Spinal cord (tissue), 10 donors: ENCODE results near the gene DIP2C. TPM values are rescaled to one million over a fixed set of nuclear protein-coding genes. Genes with fewer than 3 reads are reported as not detected.
"Not testable (repeated sequence)": the region's sequence is repeated elsewhere in the genome, so short reads cannot be mapped to it uniquely, and the experiment has no call there.

ENCODE experiments used
- DNase-seq, 6 donors: peaks; one replicate each; pipeline versions ENCODE4 v3.0.0 to v3.0.0-alpha.2; 2013 to 2015; ENCODE audit warnings: low spot score in 6 of 6, low read depth in 4 of 6
- H3K27ac ChIP-seq: one replicate; pipeline ENCODE4 v1.5.1; 2013; ENCODE audit warnings: low read depth, low read length, control low read depth
- H3K27me3 ChIP-seq: one replicate; pipeline ENCODE4 v1.6.1; 2013; ENCODE audit warnings: low read length; ENCODE audit not compliant: control insufficient read depth, insufficient read depth
- H3K36me3 ChIP-seq: one replicate; pipeline ENCODE4 v1.6.1; 2013; ENCODE audit warnings: low read length; ENCODE audit not compliant: control insufficient read depth, insufficient read depth
- H3K4me1 ChIP-seq: one replicate; pipeline ENCODE4 v1.6.1; 2013; ENCODE audit warnings: low read length; ENCODE audit not compliant: control insufficient read depth, insufficient read depth
- H3K4me3 ChIP-seq: one replicate; pipeline ENCODE4 v1.5.1; 2013; ENCODE audit warnings: low read depth, low read length, control low read depth
- H3K9me3 ChIP-seq: one replicate; pipeline ENCODE4 v1.6.1; 2013; ENCODE audit warnings: low read length; ENCODE audit not compliant: control insufficient read depth, insufficient read depth
- WGBS: methylation state at CpG from one replicate; pipeline ENCODE4 v1.1.5; 2013; ENCODE audit warnings: missing lambda C conversion rate; ENCODE audit not compliant: insufficient coverage; 5-methylcytosine and 5-hydroxymethylcytosine counted together
- polyA plus RNA-seq, 2 donors: library from polyadenylated mRNA; unstranded; fragments of 120-200 nt; gene quantifications; one replicate each; pipeline ENCODE4 v1.2.1, GENCODE V29; 2013; ENCODE audit not compliant: insufficient read length in 2 of 2
- total RNA-seq, 2 donors: library from RNA; depleted of rRNA in 1 of 2; stranded (reverse); fragments of 120-200 nt in 1 of 2; fragments of >200 nt in 1 of 2; gene quantifications; one replicate each; pipeline versions ENCODE4 v1.2.3 to v1.2.4, GENCODE V29; 2013 to 2014
- donor health status: healthy.

The DIP2C gene
- total and polyA plus RNA-seq, 4 donors: 15.4 to 36.3 (median 29.3) TPM

DNA sequence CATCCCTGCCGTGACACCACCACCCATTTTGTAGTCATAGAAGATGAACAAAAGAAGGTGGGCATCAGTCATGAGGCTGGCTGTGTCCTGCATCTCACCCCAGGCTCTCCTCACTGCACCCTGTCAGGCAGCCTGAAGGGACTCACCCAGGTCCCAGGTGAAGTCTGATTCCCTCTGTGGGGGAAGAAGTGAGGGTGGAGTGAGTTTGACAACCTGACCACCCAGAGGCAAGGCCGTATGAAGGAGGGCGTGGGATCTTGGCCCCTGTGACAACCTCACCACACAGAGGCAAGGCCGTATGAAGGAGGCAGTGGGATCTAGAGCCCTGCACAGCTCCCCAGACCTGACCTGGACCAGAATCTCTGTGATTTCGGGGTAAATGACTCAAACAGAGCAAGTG, 152.5 kb downstream of the DIP2C start:
- Histone ChIP-seq H3K4me1 (peaks cover 6% of the 10 kb centered on the region), H3K4me3 (no peak overlapping the region), H3K27me3 (no peaks in the 10 kb centered on the region), H3K27ac (no peak overlapping the region), H3K36me3 (peaks cover 6% of the 10 kb centered on the region), H3K9me3 (no peaks in the 10 kb centered on the region)
- DNase-seq: no peak
- 87% methylated on average over 2 of the region's 5 CpGs for WGBS

DNA sequence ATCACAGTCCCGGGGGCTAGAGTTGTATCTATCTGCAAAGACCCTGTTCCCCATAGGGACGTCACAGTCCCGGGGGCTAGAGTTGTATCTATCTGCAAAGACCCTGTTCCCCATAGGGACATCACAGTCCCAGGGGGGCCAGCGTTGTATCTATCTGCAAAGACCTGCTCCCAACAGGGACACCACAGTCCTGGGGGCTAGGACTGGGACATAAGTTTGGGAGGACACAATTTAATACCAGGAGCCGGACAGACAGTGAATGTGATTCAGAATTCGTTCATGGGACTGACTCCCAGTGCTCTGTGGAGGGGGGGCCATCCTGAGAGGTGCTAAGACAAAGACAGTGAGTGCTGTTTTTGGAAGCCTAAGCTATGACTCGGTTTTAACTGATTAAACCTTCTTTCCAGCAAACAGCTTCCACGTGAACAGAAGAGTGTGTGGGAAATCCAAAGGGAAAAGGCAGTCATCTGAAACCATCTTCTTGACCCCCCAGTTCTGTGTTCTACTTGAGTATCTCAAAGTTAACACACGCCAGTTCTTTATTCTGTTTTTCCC, 153.0 kb downstream of the DIP2C start:
- Histone ChIP-seq H3K27me3 (no peaks in the 10 kb centered on the region), H3K4me1 (peaks cover 8% of the 10 kb centered on the region), H3K36me3 (peaks cover 3% of the 10 kb centered on the region), H3K4me3 (no peak overlapping the region), H3K9me3 (no peaks in the 10 kb centered on the region), H3K27ac (no peak overlapping the region)
- WGBS: 90% methylated on average over 4 of the region's 9 CpGs
- no peak for DNase-seq

DNA sequence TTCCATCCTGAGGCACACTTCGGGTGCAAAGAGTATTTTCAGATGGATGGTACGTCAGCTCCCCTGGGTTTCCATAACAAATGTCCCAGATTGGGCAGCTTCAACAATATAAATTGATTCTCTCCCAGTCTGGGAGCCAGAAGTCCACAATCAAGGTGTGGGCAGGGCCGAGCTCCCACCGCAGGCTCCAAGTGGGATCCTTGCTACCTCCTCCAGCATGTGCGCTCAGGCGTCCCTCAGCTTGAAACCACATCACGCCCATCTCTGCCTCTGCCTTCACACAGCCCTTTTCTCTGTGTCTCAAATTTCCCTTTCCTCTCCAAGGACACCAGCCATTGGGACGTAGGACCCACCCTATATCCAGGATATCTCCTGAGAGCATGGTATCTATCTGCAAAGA, 153.5 kb downstream of the DIP2C start:
- Histone ChIP-seq H3K36me3 (peaks cover 3% of the 10 kb centered on the region), H3K9me3 (no peaks in the 10 kb centered on the region), H3K27me3 (no peaks in the 10 kb centered on the region), H3K4me3 (no peak overlapping the region), H3K4me1 (peaks cover 11% of the 10 kb centered on the region), H3K27ac (no peak overlapping the region)
- DNase-seq: no peak
- WGBS: 90% methylated on average over 8 of the region's 8 CpGs

GRCh38 chr10:535051-535450, 154.4 kb downstream of the DIP2C start:
- Histone ChIP-seq H3K9me3 (no peaks in the 10 kb centered on the region), H3K27me3 (no peaks in the 10 kb centered on the region), H3K27ac (no peak overlapping the region), H3K36me3 (peaks cover 6% of the 10 kb centered on the region), H3K4me1 (peaks cover 11% of the 10 kb centered on the region), H3K4me3 (no peak overlapping the region)
- WGBS: 93% methylated on average over 2 of the region's 9 CpGs
- DNase-seq: no peak

DNA sequence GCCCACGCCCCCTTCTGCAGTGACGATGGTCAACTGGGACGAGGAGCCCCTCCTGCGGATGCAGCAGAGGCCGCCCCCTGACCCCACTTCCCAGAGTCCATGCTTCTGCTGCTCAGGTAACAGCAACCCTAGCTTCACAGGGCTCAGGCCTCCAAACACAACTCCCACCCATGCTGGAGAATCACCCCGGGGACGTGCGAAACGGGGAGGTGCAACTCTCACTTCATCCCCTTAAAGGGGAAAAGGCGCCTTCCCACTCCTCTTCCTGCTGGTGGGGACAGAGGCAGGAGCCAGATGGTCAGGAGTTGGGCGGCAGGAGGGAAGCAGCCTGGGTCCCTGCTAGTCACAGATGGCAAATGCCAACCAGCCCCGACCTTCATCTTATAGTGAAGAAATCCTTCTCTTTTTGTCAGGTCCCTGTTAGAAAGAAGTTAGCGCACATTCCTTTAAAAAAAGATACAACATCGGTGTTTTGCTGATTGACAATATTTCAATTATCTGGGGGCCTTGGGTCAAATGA, 155.4 kb downstream of the DIP2C start:
- peaks cover 6% of the 10 kb centered on the region for H3K36me3 ChIP-seq
- H3K4me1 ChIP-seq: peaks cover 11% of the 10 kb centered on the region
- H3K27me3 ChIP-seq: no peaks in the 10 kb centered on the region
- no peak overlapping the region for H3K27ac ChIP-seq
- no peaks in the 10 kb centered on the region for H3K9me3 ChIP-seq
- no peak for DNase-seq
- 74% methylated on average over 3 of the region's 14 CpGs for WGBS
- no peak overlapping the region for H3K4me3 ChIP-seq

DNA sequence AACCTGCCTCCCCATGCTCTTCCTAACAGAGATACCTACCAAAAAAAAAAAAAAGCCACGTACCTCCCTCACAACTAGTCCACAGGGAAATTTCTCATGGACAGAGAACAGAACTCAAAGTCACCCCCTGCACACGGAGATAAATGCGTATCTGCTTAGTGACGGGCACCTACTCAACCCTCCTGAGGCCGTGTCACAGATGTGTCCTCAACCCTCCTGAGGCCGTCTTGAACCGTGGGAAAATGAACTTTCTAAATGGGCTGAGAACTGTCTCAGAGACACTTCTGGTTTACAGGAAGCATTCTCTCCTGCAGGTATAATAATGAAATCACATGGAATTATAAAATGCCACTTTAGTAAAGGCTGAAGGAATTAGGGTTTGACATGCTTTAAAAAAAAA, 155.9 kb downstream of the DIP2C start:
- Histone ChIP-seq H3K36me3 (peaks cover 9% of the 10 kb centered on the region), H3K27ac (no peak overlapping the region), H3K4me1 (peaks cover 16% of the 10 kb centered on the region), H3K27me3 (no peaks in the 10 kb centered on the region), H3K9me3 (no peaks in the 10 kb centered on the region), H3K4me3 (no peak overlapping the region)
- WGBS: 74% methylated on average over 4 of the region's 7 CpGs
- no peak for DNase-seq

DNA sequence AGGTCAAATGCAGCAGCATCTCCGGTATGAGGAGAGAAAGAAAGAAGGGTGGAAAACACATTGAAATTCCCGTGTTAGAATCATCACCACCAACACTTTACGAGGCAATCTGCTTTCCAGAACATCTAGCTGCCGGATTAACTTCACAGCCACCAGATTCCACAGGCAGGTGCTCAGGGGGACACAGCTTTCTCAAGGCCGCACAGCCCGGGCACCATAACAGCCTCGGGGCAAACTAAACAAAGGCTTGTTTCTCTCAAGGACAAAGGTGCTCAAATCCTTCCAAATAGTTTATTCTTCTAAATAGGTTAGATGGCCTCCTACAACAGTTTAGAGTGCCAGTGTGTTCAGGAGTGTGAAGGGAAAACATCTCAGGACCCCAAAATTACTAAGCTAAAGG, 156.3 kb downstream of the DIP2C start:
- no peak for DNase-seq
- Histone ChIP-seq H3K9me3 (no peaks in the 10 kb centered on the region), H3K4me1 (peaks cover 20% of the 10 kb centered on the region), H3K27ac (no peak overlapping the region), H3K27me3 (no peaks in the 10 kb centered on the region), H3K36me3 (peaks cover 13% of the 10 kb centered on the region), H3K4me3 (no peak overlapping the region)
- 65% methylated on average over 3 of the region's 7 CpGs for WGBS

- WGBS: no CpG with 5 or more reads among the region's 2 CpGs
- not testable (repeated sequence) for H3K4me3 ChIP-seq, H3K27me3 ChIP-seq, H3K27ac ChIP-seq, H3K9me3 ChIP-seq, DNase-seq
- H3K4me1 ChIP-seq: peaks cover 23% of the 10 kb centered on the region
- H3K36me3 ChIP-seq: peaks cover 14% of the 10 kb centered on the region
Measured at GRCh38 chr10:532331-532730, 157.1 kb downstream of the DIP2C start.

GRCh38 chr10:531541-531940, 157.9 kb downstream of the DIP2C start:
- Histone ChIP-seq H3K9me3 (no peaks in the 10 kb centered on the region), H3K27me3 (no peaks in the 10 kb centered on the region), H3K36me3 (peaks cover 14% of the 10 kb centered on the region), H3K4me3 (no peak overlapping the region), H3K27ac (no peak overlapping the region), H3K4me1 (peaks cover 23% of the 10 kb centered on the region)
- no peak for DNase-seq
- 83% methylated on average over 13 of the region's 18 CpGs for WGBS

GRCh38 chr10:530717-531116, 158.8 kb downstream of the DIP2C start:
- Histone ChIP-seq H3K27ac (no peak overlapping the region), H3K9me3 (no peaks in the 10 kb centered on the region), H3K4me3 (no peak overlapping the region), H3K4me1 (peaks cover 24% of the 10 kb centered on the region), H3K27me3 (no peaks in the 10 kb centered on the region), H3K36me3 (peaks cover 14% of the 10 kb centered on the region)
- 79% methylated on average over 13 of the region's 16 CpGs for WGBS
- DNase-seq: no peak
